ENCODE data around the gene SAMD4B.

SAMD4B gene

GRCh38 chr19:39380521-39381502 lies 38.6 kb downstream of the SAMD4B start:
- no peak for TF ChIP-seq CTCF (IDR thresholded peaks at IDR 0.05)

GRCh38 chr19:39381910-39382611 lies 39.8 kb downstream of the SAMD4B start:
- TF ChIP-seq CTCF (IDR thresholded peaks at IDR 0.05): no peak

GRCh38 chr19:39382991-39383828 lies 41.0 kb downstream of the SAMD4B start:
- TF ChIP-seq CTCF (IDR thresholded peaks at IDR 0.05): no peak

GRCh38 chr19:39384839-39385568 lies 42.8 kb downstream of the SAMD4B start:
- TF ChIP-seq CTCF (IDR thresholded peaks at IDR 0.05): no peak

- no peak for TF ChIP-seq CTCF (IDR thresholded peaks at IDR 0.05)
Measured at GRCh38 chr19:39385629-39386411, 43.6 kb downstream of the SAMD4B start.

- no peak for TF ChIP-seq CTCF (IDR thresholded peaks at IDR 0.05)
Measured at GRCh38 chr19:39386557-39386956, 44.3 kb downstream of the SAMD4B start.

All from LNCAP (cell line).